Esophagus muscularis mucosa (tissue), 4 donors: ENCODE data around the gene ATP11C.

Experiments used
- CTCF ChIP-seq, 3 experiments: fragments of 200-600 bp in 2 of 3; fragments of 450-650 bp in 1 of 3; sonication (generic) in 2 of 3; IDR thresholded peaks; one replicate each; pipeline ENCODE4 v1.5.1; 2017 to 2019; ENCODE audit warnings: antibody characterized with exemption in 3 of 3, mild to moderate bottlenecking in 2 of 3, moderate library complexity in 1 of 3
- EP300 ChIP-seq: sonication (generic); formaldehyde crosslinking; IDR thresholded peaks from one replicate; pipeline ENCODE4 v1.6.1; 2017; ENCODE audit warnings: antibody characterized with exemption
- POLR2A ChIP-seq: fragments of 450-650 bp; IDR thresholded peaks from one replicate; pipeline ENCODE4 v1.6.1; 2017; ENCODE audit warnings: antibody characterized with exemption, moderate library complexity, mild to moderate bottlenecking, low read depth
- POLR2AphosphoS5 ChIP-seq, 2 donors: sonication (generic); formaldehyde crosslinking; IDR thresholded peaks; one replicate each; pipeline ENCODE4 v1.6.1; 2017; ENCODE audit warnings: antibody characterized with exemption in 2 of 2

GRCh38 chrX:139828830-139829229 is 104.0 kb downstream of the ATP11C start:
- no peak for TF ChIP-seq CTCF (IDR thresholded peaks at IDR 0.05)
- TF ChIP-seq POLR2A, result no peak
- no peak for TF ChIP-seq EP300
- no peak for TF ChIP-seq POLR2AphosphoS5 (IDR thresholded peaks at IDR 0.05)
